ENCODE measurements around the gene TIMM44. TPM values are rescaled to one million over a fixed set of nuclear protein-coding genes. Genes with fewer than 3 reads are reported as not detected.
A peak's percentile ranks its signal among the peaks of the same experiment; 100 is the strongest.

Gene TIMM44
- polyA plus RNA-seq, 1 donor (not counting 4 experiments of a cell fraction or from before 2014, with no cell fraction given), result 34.8 TPM

- peaks cover 27% of the 10 kb centered on the region for H3K4me1 ChIP-seq (ENCODE audit: control insufficient read depth, extremely low read depth, insufficient read depth, low read length)
- H4K20me1 ChIP-seq (ENCODE audit: control insufficient read depth, extremely low read depth, insufficient read depth, low read length), result peaks cover 5% of the 10 kb centered on the region
- DNase-seq (ENCODE audit: low read depth, low spot score), result no peak
- peaks cover 4 to 8% of the 10 kb centered on the region in 2 experiments for H3K36me3 ChIP-seq (ENCODE audit: control insufficient read depth in 2 of 2, extremely low read depth in 1 of 2, insufficient read depth in 2 of 2, low read length in 2 of 2)
- dilution Hi-C loops (cut with MboI; ENCODE audit: extremely low pct_ligation_motif_present, low sequenced_read_pairs), result no loop called here
- no peak overlapping the region for H2AFZ ChIP-seq (ENCODE audit: control insufficient read depth, low read length)
- no peak overlapping the region for H3K9ac ChIP-seq (ENCODE audit: control insufficient read depth, extremely low read depth, insufficient read depth, low read length)
- H3K27me3 ChIP-seq (ENCODE audit: control insufficient read depth, extremely low read depth, insufficient read depth, low read length), result no peaks in the 10 kb centered on the region
- no peak overlapping the region for H3K27ac ChIP-seq (ENCODE audit: control insufficient read depth, insufficient read depth, low read length)
- peaks cover 3% of the 10 kb centered on the region for H3K9me1 ChIP-seq (ENCODE audit: control insufficient read depth, extremely low read depth, insufficient read depth, low read length)
- no peaks in the 10 kb centered on the region for H3K9me3 ChIP-seq (ENCODE audit: control insufficient read depth, low read depth, low read length)
- H3K4me3 ChIP-seq (ENCODE audit: control insufficient read depth in 2 of 3, extremely low read depth in 1 of 3, insufficient read depth in 2 of 3, low read depth in 1 of 3, low read length in 3 of 3), result no peak overlapping the region
- H3K79me2 ChIP-seq (ENCODE audit: control insufficient read depth, insufficient read depth, low read length), result peaks cover 44% of the 10 kb centered on the region
- TF ChIP-seq EZH2 (IDR thresholded peaks at IDR 0.05; ENCODE audit: low read length), result no peak
- TF ChIP-seq, protein P1, sequence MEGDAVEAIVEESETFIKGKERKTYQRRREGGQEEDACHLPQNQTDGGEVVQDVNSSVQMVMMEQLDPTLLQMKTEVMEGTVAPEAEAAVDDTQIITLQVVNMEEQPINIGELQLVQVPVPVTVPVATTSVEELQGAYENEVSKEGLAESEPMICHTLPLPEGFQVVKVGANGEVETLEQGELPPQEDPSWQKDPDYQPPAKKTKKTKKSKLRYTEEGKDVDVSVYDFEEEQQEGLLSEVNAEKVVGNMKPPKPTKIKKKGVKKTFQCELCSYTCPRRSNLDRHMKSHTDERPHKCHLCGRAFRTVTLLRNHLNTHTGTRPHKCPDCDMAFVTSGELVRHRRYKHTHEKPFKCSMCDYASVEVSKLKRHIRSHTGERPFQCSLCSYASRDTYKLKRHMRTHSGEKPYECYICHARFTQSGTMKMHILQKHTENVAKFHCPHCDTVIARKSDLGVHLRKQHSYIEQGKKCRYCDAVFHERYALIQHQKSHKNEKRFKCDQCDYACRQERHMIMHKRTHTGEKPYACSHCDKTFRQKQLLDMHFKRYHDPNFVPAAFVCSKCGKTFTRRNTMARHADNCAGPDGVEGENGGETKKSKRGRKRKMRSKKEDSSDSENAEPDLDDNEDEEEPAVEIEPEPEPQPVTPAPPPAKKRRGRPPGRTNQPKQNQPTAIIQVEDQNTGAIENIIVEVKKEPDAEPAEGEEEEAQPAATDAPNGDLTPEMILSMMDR (optimal IDR thresholded peaks at IDR 0.05 in 1 of 3, IDR thresholded peaks at IDR 0.05 in 1 of 3, conservative IDR thresholded peaks at IDR 0.05 in 1 of 3; ENCODE audit: extremely low read depth in 1 of 3, insufficient read depth in 2 of 3, low read length in 3 of 3), result no peak
- no peak for FAIRE-seq
- H3K4me2 ChIP-seq (ENCODE audit: control insufficient read depth, extremely low read depth, insufficient read depth, low read depth, low read length), result no peak overlapping the region
These were observed 35.9 kb downstream of the TIMM44 start for GRCh38 chr19:7907544-7907943.

DNA sequence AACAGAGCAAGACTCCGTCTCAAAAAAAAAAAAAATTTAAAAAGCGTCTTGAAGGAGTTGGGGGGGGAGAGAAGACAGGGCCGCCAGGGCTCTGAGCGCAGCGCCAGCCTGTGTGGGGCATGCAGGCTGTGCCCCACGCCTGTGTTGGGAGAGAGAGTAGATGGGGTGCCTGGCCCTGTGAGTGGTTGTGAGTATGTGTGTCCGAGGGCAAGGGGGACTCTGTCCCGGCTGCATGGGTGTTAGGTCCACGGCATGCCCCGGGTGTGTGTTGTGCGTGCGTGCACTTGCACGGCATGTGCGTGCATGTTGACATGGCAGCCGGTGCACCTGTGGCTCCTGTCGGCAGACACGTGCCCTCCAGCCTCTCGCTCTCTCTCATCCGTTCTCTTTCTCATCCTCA, 36.3 kb downstream of the TIMM44 start:
- peaks cover 31% of the 10 kb centered on the region for H3K4me1 ChIP-seq (ENCODE audit: control insufficient read depth, extremely low read depth, insufficient read depth, low read length)
- peaks cover 5% of the 10 kb centered on the region for H4K20me1 ChIP-seq (ENCODE audit: control insufficient read depth, extremely low read depth, insufficient read depth, low read length)
- DNase-seq (ENCODE audit: low read depth, low spot score) (no peak), FAIRE-seq (no peak)
- TF ChIP-seq, protein P1 (optimal IDR thresholded peaks at IDR 0.05 in 1 of 3, IDR thresholded peaks at IDR 0.05 in 1 of 3, conservative IDR thresholded peaks at IDR 0.05 in 1 of 3; ENCODE audit: extremely low read depth in 1 of 3, insufficient read depth in 2 of 3, low read length in 3 of 3), result no peak
- no peak for TF ChIP-seq EZH2 (IDR thresholded peaks at IDR 0.05; ENCODE audit: low read length)
- peaks cover 3% of the 10 kb centered on the region for H3K9me1 ChIP-seq (ENCODE audit: control insufficient read depth, extremely low read depth, insufficient read depth, low read length)
- H3K9ac ChIP-seq (ENCODE audit: control insufficient read depth, extremely low read depth, insufficient read depth, low read length), result peak overlapping the region; percentile 22
- dilution Hi-C loops (cut with MboI; ENCODE audit: extremely low pct_ligation_motif_present, low sequenced_read_pairs), result no loop called here
- H3K9me3 ChIP-seq (ENCODE audit: control insufficient read depth, low read depth, low read length), result no peaks in the 10 kb centered on the region
- peaks cover 45% of the 10 kb centered on the region for H3K79me2 ChIP-seq (ENCODE audit: control insufficient read depth, insufficient read depth, low read length)
- H3K36me3 ChIP-seq (ENCODE audit: control insufficient read depth in 2 of 2, extremely low read depth in 1 of 2, insufficient read depth in 2 of 2, low read length in 2 of 2), result peaks cover 4 to 7% of the 10 kb centered on the region in 2 experiments
- peak overlapping the region; percentile 32 for H3K4me2 ChIP-seq (ENCODE audit: control insufficient read depth, extremely low read depth, insufficient read depth, low read depth, low read length)
- no peak overlapping the region for H3K27ac ChIP-seq (ENCODE audit: control insufficient read depth, insufficient read depth, low read length)
- H3K4me3 ChIP-seq (ENCODE audit: control insufficient read depth in 2 of 3, extremely low read depth in 1 of 3, insufficient read depth in 2 of 3, low read depth in 1 of 3, low read length in 3 of 3), result no peak overlapping the region
- no peaks in the 10 kb centered on the region for H3K27me3 ChIP-seq (ENCODE audit: control insufficient read depth, extremely low read depth, insufficient read depth, low read length)
- no peak overlapping the region for H2AFZ ChIP-seq (ENCODE audit: control insufficient read depth, low read length)
